Gastrocnemius medialis (tissue), 4 donors: ENCODE measurements around the gene TK1.

Source experiments
- CTCF ChIP-seq, 5 experiments: fragments of 450-650 bp in 3 of 5; fragments of 200-600 bp in 2 of 5; sonication (generic) in 2 of 5; IDR thresholded peaks in 4 of 5; conservative IDR thresholded peaks in 1 of 5; 1 replicate in 4 of 5; 2 replicates in 1 of 5; pipeline ENCODE4 v1.5.1; 2016 to 2019; ENCODE audit warnings: antibody characterized with exemption in 5 of 5, mild to moderate bottlenecking in 3 of 5, moderate library complexity in 3 of 5
- POLR2A ChIP-seq, 2 donors: fragments of 450-650 bp; IDR thresholded peaks; one replicate each; pipeline ENCODE4 v1.6.1; 2017; ENCODE audit warnings: antibody characterized with exemption in 2 of 2, mild to moderate bottlenecking in 2 of 2, moderate library complexity in 2 of 2

GRCh38 chr17:78135858-78136500, 50.9 kb downstream of the TK1 start:
- no peak for TF ChIP-seq CTCF (IDR thresholded peaks at IDR 0.05 in 4 of 5, conservative IDR thresholded peaks at IDR 0.05 in 1 of 5)
- TF ChIP-seq POLR2A (IDR thresholded peaks at IDR 0.05) = no peak
